Fibroblast of lung (primary cell): Measurements from ENCODE around the gene PTPN13. TPM values are rescaled to one million over a fixed set of nuclear protein-coding genes. Genes with fewer than 3 reads are reported as not detected.

ENCODE experiments used
- DNase-seq, 2 donors: peaks; one replicate each; pipeline versions ENCODE4 v3.0.0 to v3.0.0-alpha.2; 2010; ENCODE audit warnings: low read depth in 2 of 2
- H2AFZ ChIP-seq: 2 replicates; pipeline ENCODE4 v1.5.1; 2012; ENCODE audit warnings: low read length, control low read depth, inconsistent platforms
- H3K27ac ChIP-seq: 2 replicates; pipeline ENCODE4 v1.5.1; 2011; ENCODE audit warnings: low read length, control low read depth; ENCODE audit not compliant: insufficient read depth
- H3K27me3 ChIP-seq: 2 replicates; pipeline ENCODE4 v1.5.1; 2011; ENCODE audit warnings: mild to moderate bottlenecking, low read length; ENCODE audit not compliant: control insufficient read depth, insufficient read depth
- H3K36me3 ChIP-seq: 2 replicates; pipeline ENCODE4 v1.5.1; 2011; ENCODE audit warnings: low read length; ENCODE audit not compliant: control insufficient read depth, insufficient read depth
- H3K4me1 ChIP-seq: 2 replicates; pipeline ENCODE4 v1.5.1; 2011; ENCODE audit warnings: low read length; ENCODE audit not compliant: control insufficient read depth, insufficient read depth; ENCODE audit errors: extremely low read depth
- H3K4me2 ChIP-seq: 2 replicates; pipeline ENCODE4 v1.5.1; 2011; ENCODE audit warnings: low read length, control low read depth; ENCODE audit not compliant: insufficient read depth; ENCODE audit errors: extremely low read depth
- H3K4me3 ChIP-seq, 4 experiments: fragments of 200-600 bp in 1 of 4; sonication (generic) in 1 of 4; replicated peaks in 1 of 4; 2 replicates each; pipeline ENCODE4 v1.5.1; 2011 to 2016; ENCODE audit warnings: low read length in 4 of 4, low read depth in 3 of 4, mild to moderate bottlenecking in 3 of 4, control low read depth in 2 of 4, inconsistent platforms in 1 of 4, mixed read lengths in 1 of 4; ENCODE audit not compliant: insufficient read depth in 1 of 4; ENCODE audit errors: control extremely low read depth in 1 of 4
- H3K79me2 ChIP-seq: 2 replicates; pipeline ENCODE4 v1.5.1; 2012; ENCODE audit warnings: mild to moderate bottlenecking, low read length, inconsistent platforms; ENCODE audit not compliant: control insufficient read depth, insufficient read depth
- H3K9ac ChIP-seq: 2 replicates; pipeline ENCODE4 v1.5.1; 2011; ENCODE audit warnings: mild to moderate bottlenecking, low read length, control low read depth; ENCODE audit not compliant: insufficient read depth
- H3K9me3 ChIP-seq: 2 replicates; pipeline ENCODE4 v1.5.1; 2012; ENCODE audit warnings: low read depth, low read length; ENCODE audit not compliant: control insufficient read depth, insufficient read depth
- H4K20me1 ChIP-seq: 2 replicates; pipeline ENCODE4 v1.5.1; 2011; ENCODE audit warnings: low read length; ENCODE audit not compliant: control insufficient read depth, insufficient read depth; ENCODE audit errors: extremely low read depth
- EZH2 ChIP-seq: IDR thresholded peaks from 2 replicates; pipeline ENCODE4 v1.5.1; 2012; ENCODE audit warnings: low read length, control low read depth, mild to moderate bottlenecking; ENCODE audit errors: missing control alignments
- polyA plus RNA-seq, 2 donors: library from polyadenylated mRNA; depleted of rRNA in 1 of 2; stranded (reverse) in 1 of 2; unstranded in 1 of 2; fragments of >200 nt; gene quantifications; 2 replicates each; pipeline ENCODE4 v1.2.1, GENCODE V29; 2011 to 2012; ENCODE audit warnings: missing spikeins in 1 of 2
- total RNA-seq: library from RNA; depleted of rRNA; stranded (reverse); fragments of >200 nt; gene quantifications from 2 replicates; pipeline ENCODE4 v1.2.1, GENCODE V29; 2014
- TF ChIP-seq, protein P1 (sequence below), 2 donors: IDR thresholded peaks in 1 of 2; conservative IDR thresholded peaks in 1 of 2; 1 replicate in 1 of 2; 2 replicates in 1 of 2; pipeline ENCODE4 v1.5.1; 2011 to 2012; ENCODE audit warnings: low read length in 2 of 2, control low read depth in 1 of 2, inconsistent platforms in 1 of 2, low read depth in 1 of 2, mild to moderate bottlenecking in 1 of 2

Gene PTPN13
- total and polyA plus RNA-seq, 2 donors (not counting 1 experiment from before 2014, with no cell fraction given): 16.5 to 136 TPM

DNA sequence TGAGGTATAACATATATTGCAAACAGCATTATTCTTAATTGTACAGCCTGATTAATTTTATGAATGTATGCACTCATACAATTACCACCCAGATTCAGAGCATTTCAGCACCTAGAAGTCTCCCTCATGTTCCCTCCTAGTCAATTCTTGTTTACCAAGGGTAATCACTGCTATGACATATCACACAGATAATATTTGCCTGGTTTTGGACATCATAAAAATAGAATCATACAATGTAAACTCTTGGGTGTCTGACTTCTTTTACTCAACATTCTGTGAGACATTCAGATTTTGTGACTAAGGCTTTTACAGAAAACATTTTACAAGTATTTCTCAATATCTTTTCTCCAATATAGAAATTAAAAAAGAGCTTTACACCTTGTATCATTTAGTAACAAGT lies 66.9 kb downstream of the PTPN13 start:
- H3K36me3 ChIP-seq: no peaks in the 10 kb centered on the region
- no peak overlapping the region for H2AFZ ChIP-seq
- no peak for DNase-seq
- no peaks in the 10 kb centered on the region for H3K27me3 ChIP-seq
- peaks cover 2% of the 10 kb centered on the region for H3K4me1 ChIP-seq
- H3K4me3 ChIP-seq: no peak overlapping the region
- no peak for TF ChIP-seq EZH2
- TF ChIP-seq, protein P1, sequence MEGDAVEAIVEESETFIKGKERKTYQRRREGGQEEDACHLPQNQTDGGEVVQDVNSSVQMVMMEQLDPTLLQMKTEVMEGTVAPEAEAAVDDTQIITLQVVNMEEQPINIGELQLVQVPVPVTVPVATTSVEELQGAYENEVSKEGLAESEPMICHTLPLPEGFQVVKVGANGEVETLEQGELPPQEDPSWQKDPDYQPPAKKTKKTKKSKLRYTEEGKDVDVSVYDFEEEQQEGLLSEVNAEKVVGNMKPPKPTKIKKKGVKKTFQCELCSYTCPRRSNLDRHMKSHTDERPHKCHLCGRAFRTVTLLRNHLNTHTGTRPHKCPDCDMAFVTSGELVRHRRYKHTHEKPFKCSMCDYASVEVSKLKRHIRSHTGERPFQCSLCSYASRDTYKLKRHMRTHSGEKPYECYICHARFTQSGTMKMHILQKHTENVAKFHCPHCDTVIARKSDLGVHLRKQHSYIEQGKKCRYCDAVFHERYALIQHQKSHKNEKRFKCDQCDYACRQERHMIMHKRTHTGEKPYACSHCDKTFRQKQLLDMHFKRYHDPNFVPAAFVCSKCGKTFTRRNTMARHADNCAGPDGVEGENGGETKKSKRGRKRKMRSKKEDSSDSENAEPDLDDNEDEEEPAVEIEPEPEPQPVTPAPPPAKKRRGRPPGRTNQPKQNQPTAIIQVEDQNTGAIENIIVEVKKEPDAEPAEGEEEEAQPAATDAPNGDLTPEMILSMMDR (conservative IDR thresholded peaks at IDR 0.05 in 1 of 2, IDR thresholded peaks at IDR 0.05 in 1 of 2; ENCODE audit: low read depth in 1 of 2, low read length in 2 of 2): no peak
- H3K9me3 ChIP-seq: no peaks in the 10 kb centered on the region
- H4K20me1 ChIP-seq: no peaks in the 10 kb centered on the region
- H3K9ac ChIP-seq: no peak overlapping the region
- no peaks in the 10 kb centered on the region for H3K79me2 ChIP-seq
- no peak overlapping the region for H3K27ac ChIP-seq
- H3K4me2 ChIP-seq: no peak overlapping the region

DNA sequence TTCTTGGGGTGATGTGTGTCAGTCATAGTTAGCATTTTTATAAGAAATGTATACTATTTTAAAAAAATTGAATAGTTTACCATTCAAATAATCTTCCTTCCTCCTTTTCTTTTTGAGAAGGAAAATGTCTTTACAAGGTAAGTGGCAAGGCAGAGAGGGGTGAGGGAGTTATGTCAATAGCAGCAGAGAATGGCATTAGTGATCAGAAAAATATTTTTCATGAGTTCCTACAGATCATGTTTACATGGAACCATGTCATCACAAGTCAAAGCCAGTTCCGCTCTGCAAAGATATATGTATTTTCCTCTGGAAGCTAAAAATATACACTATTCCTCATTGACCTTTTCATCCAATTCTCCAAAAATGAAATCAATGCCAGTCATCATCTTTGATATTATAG lies 67.3 kb downstream of the PTPN13 start:
- Histone ChIP-seq H3K79me2 (no peaks in the 10 kb centered on the region), H3K9ac (no peak overlapping the region), H2AFZ (no peak overlapping the region), H3K9me3 (no peaks in the 10 kb centered on the region), H3K4me3 (no peak overlapping the region), H3K36me3 (no peaks in the 10 kb centered on the region), H3K4me2 (no peak overlapping the region), H3K4me1 (peaks cover 2% of the 10 kb centered on the region), H4K20me1 (no peaks in the 10 kb centered on the region), H3K27me3 (no peaks in the 10 kb centered on the region), H3K27ac (no peak overlapping the region)
- TF ChIP-seq, protein P1 (conservative IDR thresholded peaks at IDR 0.05 in 1 of 2, IDR thresholded peaks at IDR 0.05 in 1 of 2; ENCODE audit: low read depth in 1 of 2, low read length in 2 of 2): no peak
- no peak for TF ChIP-seq EZH2
- DNase-seq: no peak

DNA sequence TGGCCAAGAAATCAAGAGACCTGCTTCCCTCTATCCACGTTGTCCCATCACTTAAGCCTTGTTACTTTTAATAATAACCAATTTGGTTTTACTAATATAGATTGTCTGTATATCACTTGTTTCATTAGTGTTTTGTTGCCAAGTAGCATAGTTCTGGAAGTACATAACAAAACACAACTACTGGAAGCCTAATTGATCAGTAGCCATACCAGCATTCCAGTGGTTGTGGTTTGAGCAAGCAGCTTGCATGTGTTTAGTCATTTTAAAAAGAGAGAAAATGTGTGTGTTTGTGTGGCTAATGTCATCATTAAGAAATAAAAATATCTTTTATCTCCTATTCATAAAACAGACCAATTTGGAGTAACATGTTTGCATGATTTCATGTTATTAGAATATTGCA lies 70.8 kb downstream of the PTPN13 start:
- Histone ChIP-seq H3K9me3 (no peaks in the 10 kb centered on the region), H3K4me2 (no peak overlapping the region), H3K9ac (no peak overlapping the region), H3K79me2 (no peaks in the 10 kb centered on the region), H3K4me1 (peaks cover 2% of the 10 kb centered on the region), H3K27me3 (no peaks in the 10 kb centered on the region), H3K36me3 (no peaks in the 10 kb centered on the region), H2AFZ (no peak overlapping the region), H4K20me1 (no peaks in the 10 kb centered on the region), H3K4me3 (no peak overlapping the region), H3K27ac (no peak overlapping the region)
- DNase-seq: peak; percentile 74 to 95
- TF ChIP-seq, protein P1 (conservative IDR thresholded peaks at IDR 0.05 in 1 of 2, IDR thresholded peaks at IDR 0.05 in 1 of 2; ENCODE audit: low read depth in 1 of 2, low read length in 2 of 2): no peak
- TF ChIP-seq EZH2: no peak
